ENCODE results near the gene RPS6KC1. TPM values are rescaled to one million over a fixed set of nuclear protein-coding genes. Genes with fewer than 3 reads are reported as not detected.

Gene RPS6KC1
- total RNA-seq, 1 experiment from 2014 or later, result 16.4 TPM

DNA sequence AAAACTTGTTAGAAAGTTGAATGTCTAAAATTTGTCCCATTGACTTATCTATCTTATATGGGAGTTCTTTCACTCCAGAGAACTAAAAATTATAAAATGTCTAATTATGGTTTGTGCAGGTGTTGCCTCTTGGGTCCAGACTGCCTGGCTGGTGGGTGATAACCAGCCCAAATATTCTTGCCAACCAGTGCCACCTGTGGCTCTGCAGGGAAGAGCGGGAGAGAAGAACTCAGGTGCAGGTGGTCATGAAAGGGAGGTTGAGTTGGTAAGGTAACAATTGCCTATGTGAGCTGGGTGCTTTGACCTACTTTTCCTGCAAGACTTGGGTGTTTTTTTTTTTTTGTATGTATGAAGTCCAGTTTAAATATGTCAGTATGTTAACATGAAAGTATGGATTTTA, 10.2 kb downstream of the RPS6KC1 start:
- DNase-seq, result no peak

DNA sequence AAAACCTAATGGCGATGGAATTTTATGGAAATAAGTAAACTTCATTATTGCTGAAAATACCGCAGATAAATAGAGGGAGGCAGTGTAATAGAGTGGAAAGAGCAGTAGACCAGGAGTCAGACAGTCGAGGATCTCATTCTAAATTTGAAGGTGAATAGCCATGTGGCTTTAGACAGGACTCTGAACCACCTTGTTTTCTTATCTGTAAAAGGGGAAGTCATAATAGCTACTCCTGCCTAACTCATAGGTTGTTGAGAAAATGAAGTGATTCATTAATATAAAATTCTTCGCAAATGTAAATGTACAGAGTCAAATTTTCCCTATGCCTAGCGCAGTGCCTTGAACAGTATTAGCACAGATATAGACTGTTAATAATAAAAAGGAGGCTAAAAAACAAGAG, 14.8 kb downstream of the RPS6KC1 start:
- Histone ChIP-seq H2AFZ (no peak overlapping the region), H3K79me2 (ENCODE audit: low read depth) (peaks cover 23% of the 10 kb centered on the region), H3K27ac (no peak overlapping the region), H3K9me2 (ENCODE audit: insufficient read depth) (no peaks in the 10 kb centered on the region), H3F3A (ENCODE audit: insufficient read depth, low read depth) (no peaks in the 10 kb centered on the region), H3K4me3 (no peak overlapping the region), H3K4me2 (no peak overlapping the region), H4K20me1 (ENCODE audit: insufficient read depth) (no peaks in the 10 kb centered on the region), H3K36me3 (ENCODE audit: low read depth) (no peaks in the 10 kb centered on the region), H3K9me3 (ENCODE audit: insufficient read depth, low read depth) (no peaks in the 10 kb centered on the region), H3K4me1 (replicated peaks; ENCODE audit: insufficient read depth) (no peaks in the 10 kb centered on the region), H3K27me3 (ENCODE audit: insufficient read depth, low read depth) (no peaks in the 10 kb centered on the region)
- DNase-seq, result no peak
- TF ChIP-seq, protein P1, sequence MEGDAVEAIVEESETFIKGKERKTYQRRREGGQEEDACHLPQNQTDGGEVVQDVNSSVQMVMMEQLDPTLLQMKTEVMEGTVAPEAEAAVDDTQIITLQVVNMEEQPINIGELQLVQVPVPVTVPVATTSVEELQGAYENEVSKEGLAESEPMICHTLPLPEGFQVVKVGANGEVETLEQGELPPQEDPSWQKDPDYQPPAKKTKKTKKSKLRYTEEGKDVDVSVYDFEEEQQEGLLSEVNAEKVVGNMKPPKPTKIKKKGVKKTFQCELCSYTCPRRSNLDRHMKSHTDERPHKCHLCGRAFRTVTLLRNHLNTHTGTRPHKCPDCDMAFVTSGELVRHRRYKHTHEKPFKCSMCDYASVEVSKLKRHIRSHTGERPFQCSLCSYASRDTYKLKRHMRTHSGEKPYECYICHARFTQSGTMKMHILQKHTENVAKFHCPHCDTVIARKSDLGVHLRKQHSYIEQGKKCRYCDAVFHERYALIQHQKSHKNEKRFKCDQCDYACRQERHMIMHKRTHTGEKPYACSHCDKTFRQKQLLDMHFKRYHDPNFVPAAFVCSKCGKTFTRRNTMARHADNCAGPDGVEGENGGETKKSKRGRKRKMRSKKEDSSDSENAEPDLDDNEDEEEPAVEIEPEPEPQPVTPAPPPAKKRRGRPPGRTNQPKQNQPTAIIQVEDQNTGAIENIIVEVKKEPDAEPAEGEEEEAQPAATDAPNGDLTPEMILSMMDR (conservative IDR thresholded peaks at IDR 0.05), result no peak
- TF ChIP-seq EZH2 (IDR thresholded peaks at IDR 0.05; ENCODE audit: low read depth), result no peak
- intact Hi-C loops (cut with micrococcal nuclease; ENCODE audit: unreplicated experiment), result no loop called here
- BruUV-seq (replicated peaks), result no TSS peak
- POLR2A ChIA-PET (ENCODE audit: unreplicated experiment), result no interaction called here
- CTCF ChIA-PET, result no interaction called here

More for the DNA sequence above, 10.2 kb downstream of the RPS6KC1 start:
- no peaks in the 10 kb centered on the region; the same call in 1 of the 2 replicates for H4K20me1 ChIP-seq (ENCODE audit: insufficient read depth)
- TF ChIP-seq EZH2 (IDR thresholded peaks at IDR 0.05; ENCODE audit: low read depth), result no peak
- TF ChIP-seq, protein P1 (conservative IDR thresholded peaks at IDR 0.05), result no peak; the same call in 1 of the 2 replicates
- no peaks in the 10 kb centered on the region for H3K36me3 ChIP-seq (ENCODE audit: low read depth)
- no peaks in the 10 kb centered on the region for H3K4me1 ChIP-seq (replicated peaks; ENCODE audit: insufficient read depth)
- no peak overlapping the region for H3K27ac ChIP-seq
- H3K27me3 ChIP-seq (ENCODE audit: insufficient read depth, low read depth), result no peaks in the 10 kb centered on the region
- no peak overlapping the region for H2AFZ ChIP-seq
- H3K4me3 ChIP-seq, result no peak overlapping the region
- no peak overlapping the region for H3K4me2 ChIP-seq
- intact Hi-C loops (cut with micrococcal nuclease; ENCODE audit: unreplicated experiment), result no loop called here
- no TSS peak for BruUV-seq (replicated peaks)
- no peaks in the 10 kb centered on the region for H3F3A ChIP-seq (ENCODE audit: insufficient read depth, low read depth)
- ChIA-PET CTCF (no interaction called here), POLR2A (ENCODE audit: unreplicated experiment) (no interaction called here)
- H3K9me2 ChIP-seq (ENCODE audit: insufficient read depth), result no peaks in the 10 kb centered on the region
- no peaks in the 10 kb centered on the region for H3K9me3 ChIP-seq (ENCODE audit: insufficient read depth, low read depth)
- peaks cover 38% of the 10 kb centered on the region for H3K79me2 ChIP-seq (ENCODE audit: low read depth)

DNA sequence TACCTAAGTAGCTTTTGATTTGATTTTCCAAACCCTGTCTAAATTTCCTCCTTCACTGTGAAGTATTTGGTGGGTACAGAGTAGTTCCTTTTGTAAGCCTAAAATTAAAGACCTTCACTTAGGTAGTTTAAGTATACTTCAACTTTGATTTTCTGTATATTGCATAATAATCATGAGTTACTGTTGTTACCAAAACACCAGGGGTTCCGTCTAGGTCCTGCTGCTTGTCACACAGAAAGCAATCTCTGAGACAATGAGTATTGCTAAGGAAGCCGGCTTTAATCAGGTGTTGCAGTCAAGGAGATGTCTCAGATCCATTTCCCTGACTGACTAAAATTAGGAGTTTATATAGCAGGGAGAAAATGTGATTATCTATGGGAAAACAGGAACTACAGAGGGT, 15.3 kb downstream of the RPS6KC1 start:
- Histone ChIP-seq H3K4me3 (no peak overlapping the region), H3K9me3 (ENCODE audit: insufficient read depth, low read depth) (no peaks in the 10 kb centered on the region), H3K27me3 (ENCODE audit: insufficient read depth, low read depth) (no peaks in the 10 kb centered on the region), H3K27ac (no peak overlapping the region), H3K4me2 (no peak overlapping the region), H4K20me1 (ENCODE audit: insufficient read depth) (no peaks in the 10 kb centered on the region), H2AFZ (no peak overlapping the region), H3K4me1 (replicated peaks; ENCODE audit: insufficient read depth) (no peaks in the 10 kb centered on the region), H3F3A (ENCODE audit: insufficient read depth, low read depth) (no peaks in the 10 kb centered on the region), H3K79me2 (ENCODE audit: low read depth) (peaks cover 19% of the 10 kb centered on the region), H3K9me2 (ENCODE audit: insufficient read depth) (no peaks in the 10 kb centered on the region), H3K36me3 (ENCODE audit: low read depth) (no peaks in the 10 kb centered on the region)
- no peak for DNase-seq
- CTCF ChIA-PET, result no interaction called here
- no TSS peak for BruUV-seq (replicated peaks)
- no peak for TF ChIP-seq EZH2 (IDR thresholded peaks at IDR 0.05; ENCODE audit: low read depth)
- TF ChIP-seq, protein P1 (conservative IDR thresholded peaks at IDR 0.05), result no peak
- intact Hi-C loops (cut with micrococcal nuclease; ENCODE audit: unreplicated experiment), result no loop called here
- POLR2A ChIA-PET (ENCODE audit: unreplicated experiment), result no interaction called here

Measured in PC-9 (cell line).